Frontal cortex (tissue), 4 donors: Measurements from ENCODE around the gene CALML6. TPM values are rescaled to one million over a fixed set of nuclear protein-coding genes. Genes with fewer than 3 reads are reported as not detected.

Experiments
- DNase-seq, 2 donors: peaks; one replicate each; pipeline ENCODE4 v3.0.0; 2012; ENCODE audit warnings: low spot score in 2 of 2
- FAIRE-seq: peaks from 2 replicates; lab custom pipeline; 2012; peaks lifted over from hg19 to GRCh38; lab: Jason Lieb, UNC
- total RNA-seq: library from RNA; depleted of rRNA; stranded (reverse); fragments of >200 nt; gene quantifications from one replicate; pipeline ENCODE4 v1.2.3, GENCODE V29; 2014
- donor health status: control.
- donor health status: control.
- donor health status: control.

The CALML6 gene
- total RNA-seq, 1 donor from 2014 or later = not detected

DNA sequence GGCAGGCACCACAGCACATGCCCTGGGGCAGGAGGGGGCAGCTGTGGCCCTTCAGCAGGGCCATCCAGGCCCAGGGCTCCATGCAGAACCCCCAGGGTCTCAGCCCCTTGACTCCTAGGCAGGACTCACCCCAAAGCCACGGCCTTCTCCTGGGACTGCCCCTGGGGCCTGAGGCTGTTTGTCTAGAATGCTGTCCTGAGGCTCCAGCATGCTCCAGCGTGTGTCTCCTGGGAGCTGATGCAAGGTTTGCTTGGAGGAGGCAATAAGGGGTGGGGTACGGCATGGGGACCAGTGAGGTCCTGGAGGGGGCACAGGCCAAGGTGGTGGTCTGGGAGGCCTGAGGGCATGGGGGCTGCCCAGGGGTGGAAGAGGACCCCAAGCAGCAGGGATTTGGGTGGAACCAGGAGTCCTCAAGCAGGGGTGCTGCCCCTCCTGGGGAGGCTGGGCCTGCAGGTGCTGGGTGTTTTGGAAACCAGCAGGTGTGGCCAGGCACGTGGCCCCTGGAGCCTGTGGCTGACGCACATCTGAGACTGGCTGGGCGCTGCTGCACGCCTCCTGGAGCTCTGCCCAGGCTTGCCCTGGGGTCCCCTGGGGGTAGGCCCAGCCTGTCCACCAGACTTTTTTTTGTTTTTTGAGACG, 7.8 kb upstream of the CALML6 start:
- DNase-seq (no peak), FAIRE-seq (no peak)

DNA sequence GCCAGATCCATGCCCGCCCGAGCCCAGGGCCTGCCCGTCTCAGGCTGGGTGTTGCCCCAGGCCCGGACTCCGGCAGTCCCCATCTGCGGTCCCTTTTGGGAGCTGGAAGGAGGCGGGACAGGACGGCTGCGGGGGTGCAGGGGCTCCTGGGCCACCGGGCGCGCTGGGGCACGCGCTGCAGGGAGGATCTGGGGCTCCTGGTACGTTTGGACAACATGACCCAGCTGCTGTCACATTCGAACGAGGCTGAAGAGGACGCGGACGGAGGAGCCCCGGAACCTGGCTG, 6.6 kb upstream of the CALML6 start:
- FAIRE-seq (no peak), DNase-seq (no peak)

DNA sequence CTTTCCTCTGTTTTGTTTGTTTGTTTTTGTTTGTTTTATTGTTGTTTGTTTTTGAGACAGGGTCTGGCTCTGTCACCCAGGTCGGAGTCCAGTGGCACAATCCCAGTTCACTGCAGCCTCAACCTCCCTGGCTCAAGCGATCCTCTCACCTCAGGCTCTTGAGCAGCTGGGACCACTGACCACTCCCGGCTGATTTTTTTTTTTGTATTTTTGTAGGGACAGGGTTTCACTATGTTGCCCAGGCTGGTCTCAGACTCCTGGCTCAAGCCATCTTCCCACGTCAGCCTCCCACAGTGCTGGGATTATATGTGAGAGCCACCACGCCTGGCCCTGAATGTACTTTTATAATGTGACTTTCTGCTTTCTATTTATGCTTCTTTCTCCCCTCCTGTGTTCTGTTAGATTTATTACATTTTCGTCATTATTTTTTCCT, 5.0 kb upstream of the CALML6 start:
- FAIRE-seq (no peak), DNase-seq (no peak)

DNA sequence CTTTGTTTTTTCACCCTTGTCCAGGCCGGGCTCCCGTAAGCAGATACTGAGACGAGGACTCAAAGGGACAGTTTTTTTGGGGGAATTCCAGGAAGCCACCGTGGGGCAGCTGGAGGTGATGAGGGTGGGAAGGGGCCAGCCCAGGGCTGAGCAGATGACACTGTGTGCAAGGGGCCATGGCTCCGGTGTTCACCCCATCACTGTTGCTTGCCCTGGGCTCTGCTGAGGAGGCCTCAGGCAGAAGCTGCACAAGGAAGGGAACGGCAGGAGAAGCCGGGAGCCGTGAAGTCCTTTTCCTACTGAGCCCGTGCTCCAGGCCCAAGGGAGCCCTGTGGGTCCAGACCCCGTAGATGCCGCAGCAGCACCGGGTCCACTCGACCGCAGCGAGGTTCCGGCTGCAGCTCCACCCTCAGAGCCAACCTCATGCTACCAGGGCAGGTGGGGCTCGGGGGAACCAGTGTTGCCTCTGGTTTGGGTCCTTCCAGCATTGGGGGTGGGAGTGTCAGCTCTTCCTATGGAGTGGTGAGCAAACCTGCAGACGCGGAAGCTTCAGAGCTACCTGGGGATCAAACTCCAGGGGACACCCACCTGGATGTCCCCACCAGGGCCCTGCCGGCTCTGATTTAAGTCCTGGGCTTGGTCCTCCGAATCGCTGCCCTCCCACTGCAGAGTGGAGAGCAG, 4.3 kb upstream of the CALML6 start:
- FAIRE-seq (no peak), DNase-seq (no peak)

DNA sequence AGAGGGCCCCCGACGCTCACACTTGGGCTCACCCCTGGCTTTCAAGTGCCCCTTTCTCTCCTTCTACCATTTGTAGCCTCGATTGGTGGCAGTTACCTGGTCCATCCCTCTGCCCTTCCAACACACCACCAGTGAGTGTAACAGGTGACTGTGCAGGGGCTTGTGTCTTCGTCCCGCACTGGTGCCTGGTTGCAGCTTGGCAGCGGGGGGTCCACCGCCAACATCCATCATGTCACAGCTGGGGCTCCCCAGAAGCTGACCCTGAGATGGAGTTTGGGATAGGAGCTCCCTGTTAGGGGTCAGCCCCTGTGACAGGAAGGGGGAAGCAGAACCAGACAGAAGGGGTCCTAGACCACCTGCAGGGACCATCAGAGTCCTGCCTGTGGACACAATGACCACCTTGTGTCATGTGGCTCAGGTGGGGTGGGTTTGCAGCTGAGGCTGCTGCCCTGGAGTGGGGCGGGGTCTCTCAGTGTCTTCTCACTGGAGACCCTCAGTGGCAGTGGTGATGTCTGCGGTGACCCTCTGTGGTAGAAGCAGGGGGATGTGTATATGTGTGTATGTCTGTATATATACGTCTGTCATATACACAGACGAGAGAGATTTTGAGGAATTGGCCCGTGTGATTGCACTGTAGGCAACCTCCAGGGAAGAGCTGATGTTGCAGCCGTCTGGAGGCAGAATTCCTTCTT, 3.6 kb upstream of the CALML6 start:
- FAIRE-seq = no peak
- no peak for DNase-seq

DNA sequence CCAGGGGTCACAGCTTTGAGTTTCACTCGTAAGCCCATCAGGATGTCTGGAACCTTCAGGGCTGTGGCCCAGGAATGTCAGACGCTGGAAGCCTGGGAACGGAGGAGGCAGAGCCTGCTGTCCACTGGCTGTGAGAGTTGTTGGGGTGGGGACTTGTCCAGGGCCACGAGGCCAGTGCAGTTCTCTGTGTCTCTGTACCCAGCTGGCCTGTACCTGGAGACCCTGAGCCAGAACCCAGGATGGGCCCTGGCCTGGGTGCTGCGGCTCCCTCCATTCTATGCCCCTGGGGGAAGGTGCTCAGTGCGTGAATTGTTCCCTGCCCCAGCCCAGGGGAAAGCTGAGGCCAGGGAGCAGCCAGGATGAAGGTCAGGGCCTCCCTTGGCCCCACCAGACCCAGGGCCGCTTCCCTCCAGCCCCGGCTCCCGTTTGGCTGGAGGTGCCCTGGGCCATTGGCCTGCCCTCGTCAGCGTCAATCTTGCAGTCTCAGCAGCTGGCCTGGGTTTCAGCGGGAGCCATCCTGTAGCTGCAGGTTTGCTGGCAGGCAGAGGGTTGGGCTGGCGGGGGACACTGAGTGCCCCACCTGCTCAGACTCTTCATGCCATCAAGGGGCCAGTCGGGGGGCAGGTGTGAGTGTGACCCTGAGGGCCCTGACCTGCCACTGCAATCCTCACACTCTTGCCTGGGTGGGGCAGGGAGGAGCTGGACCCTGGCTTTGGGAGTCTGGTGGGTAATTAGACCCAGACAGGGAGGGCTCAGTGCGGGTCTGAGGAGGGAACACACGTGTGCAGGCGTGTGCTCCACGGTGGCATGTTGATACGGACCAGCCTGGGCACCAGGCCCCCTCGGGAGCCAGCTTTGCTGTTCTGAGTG, 724 bp upstream of the CALML6 start:
- FAIRE-seq = no peak
- DNase-seq = no peak

DNA sequence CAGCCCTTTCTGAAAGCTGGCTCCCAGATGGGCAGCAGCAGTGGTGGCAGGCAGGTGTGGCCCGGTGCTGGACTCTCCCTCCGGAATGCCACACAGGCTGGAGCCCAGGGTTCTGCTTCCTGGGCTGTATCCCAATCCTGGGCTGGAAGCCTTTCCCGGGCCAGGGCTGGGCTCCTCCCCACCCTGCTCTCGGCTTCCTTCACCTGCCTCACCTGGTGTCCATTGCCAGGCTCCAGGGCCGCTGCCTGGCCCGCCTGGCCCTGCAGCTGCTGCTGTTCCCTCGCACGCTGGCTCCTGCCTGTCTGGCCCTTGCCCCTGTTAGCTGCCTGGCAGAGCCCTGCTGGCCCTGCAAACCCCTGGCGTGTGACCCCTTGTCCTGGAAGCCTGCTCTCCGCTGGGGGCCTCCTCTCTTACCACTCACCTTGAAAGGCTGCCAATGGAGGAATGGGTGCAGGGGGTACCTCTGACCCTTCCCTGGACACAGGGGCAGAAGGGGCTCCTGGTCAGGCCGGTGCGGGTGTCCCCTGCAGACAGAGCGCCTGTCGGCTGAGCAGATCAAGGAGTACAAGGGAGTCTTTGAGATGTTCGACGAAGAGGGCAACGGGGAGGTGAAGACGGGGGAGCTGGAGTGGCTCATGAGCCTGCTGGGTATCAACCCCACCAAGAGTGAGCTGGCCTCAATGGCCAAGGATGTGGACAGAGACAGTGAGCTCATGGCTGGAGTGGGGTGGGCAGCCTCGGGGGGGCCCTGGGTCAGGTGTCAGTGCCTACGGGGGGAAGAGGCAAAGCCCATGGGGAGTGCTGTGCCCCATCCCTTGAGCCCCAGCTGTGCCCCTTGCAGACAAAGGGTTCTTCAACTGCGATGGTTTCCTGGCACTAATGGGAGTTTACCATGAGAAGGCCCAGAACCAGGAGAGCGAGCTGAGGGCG, 1.1 kb downstream of the CALML6 start:
- FAIRE-seq (no peak), DNase-seq (no peak)

DNA sequence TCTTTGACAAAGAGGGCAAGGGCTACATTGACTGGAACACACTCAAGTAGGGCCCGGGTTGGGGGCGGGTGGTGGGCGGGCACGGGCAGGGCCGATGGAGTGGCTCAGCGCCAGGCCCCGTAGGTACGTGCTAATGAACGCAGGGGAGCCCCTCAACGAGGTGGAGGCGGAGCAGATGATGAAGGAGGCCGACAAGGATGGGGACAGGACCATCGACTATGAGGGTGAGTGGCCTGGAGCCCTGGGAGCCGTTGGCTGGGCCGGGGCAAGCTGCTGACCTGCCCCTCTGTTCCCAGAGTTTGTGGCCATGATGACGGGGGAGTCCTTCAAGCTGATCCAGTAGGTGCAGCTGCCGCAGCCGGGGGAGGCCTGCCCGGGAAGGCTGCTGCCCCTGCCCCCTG, 1.8 kb downstream of the CALML6 start:
- DNase-seq (no peak), FAIRE-seq (no peak)

DNA sequence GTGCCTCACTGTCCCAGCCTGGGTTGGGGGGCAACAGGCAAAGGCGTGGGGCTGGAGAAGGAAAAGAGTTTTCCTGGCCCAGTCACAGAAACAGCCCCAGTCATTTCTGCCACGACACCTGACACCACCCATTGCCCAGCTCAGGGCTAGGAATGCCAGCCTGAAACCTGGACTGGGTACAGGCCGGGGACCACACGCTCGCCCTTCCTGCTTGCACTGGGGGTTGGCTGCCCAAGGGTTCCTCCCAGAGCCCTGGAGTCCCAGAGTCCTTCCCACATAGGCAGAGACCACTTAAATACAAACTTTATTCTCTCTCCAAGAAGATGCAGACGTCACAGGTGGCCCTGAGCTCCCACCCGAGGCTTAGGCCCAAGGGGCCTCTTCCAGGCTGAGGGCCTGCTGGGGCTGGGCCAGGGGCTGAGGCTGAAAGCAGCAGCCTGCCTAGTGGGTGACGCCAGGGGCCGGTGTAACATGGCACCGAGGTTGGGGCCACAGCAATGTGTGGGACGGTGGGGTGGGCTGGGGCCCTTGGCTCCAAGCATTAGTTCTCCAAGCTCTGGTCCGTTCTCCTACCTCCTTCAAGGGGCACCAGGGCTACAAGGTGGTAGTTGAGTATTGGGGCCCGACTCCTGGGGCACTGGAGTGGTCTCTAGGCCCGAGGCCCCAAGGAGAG, 2.4 kb downstream of the CALML6 start:
- FAIRE-seq = no peak

DNA sequence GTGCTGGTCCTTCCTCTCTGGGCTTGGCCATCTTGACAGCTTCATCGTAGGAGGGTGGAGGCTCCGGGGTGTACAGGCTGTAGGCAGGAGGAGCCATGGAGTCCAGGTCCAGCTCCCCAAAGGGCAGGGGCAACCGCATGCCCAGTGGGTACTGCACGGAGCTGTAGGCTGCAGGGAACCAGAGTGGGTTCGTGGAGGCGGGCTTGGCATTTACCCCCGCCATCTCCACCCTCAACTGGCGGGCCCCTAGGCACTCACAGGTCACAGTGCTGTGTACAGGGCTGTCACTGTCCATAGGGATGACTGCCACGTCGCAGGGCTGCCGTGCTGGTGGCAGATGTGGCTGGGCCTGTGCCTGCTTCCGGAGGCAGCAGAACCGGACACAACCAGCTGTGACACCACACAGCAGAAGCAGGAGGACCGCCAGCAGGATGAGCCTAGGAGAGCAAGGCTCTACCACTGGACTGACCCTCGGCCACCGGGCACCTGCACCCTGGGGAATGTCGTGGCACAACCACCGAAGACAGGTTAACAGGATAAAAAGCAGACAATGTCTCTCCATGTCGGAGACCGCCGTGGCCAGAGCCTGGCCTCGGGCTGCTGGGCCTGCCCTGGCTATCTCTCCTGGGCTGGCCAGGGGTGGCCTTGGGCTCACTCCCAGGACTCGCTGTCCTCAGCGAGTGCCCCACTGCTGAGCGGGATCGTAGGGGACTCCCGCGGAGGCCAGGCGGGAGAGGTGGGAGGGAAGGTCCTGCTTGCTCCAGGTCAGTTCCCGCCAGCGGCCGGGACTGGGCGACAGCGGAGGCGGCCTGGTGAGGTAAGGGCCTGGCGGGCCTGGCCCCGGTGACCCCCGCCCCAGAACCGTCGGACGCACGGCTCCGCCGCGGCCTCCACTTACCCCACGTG, 3.2 kb downstream of the CALML6 start:
- no peak for FAIRE-seq
- no peak for DNase-seq

More for the DNA sequence above, 2.4 kb downstream of the CALML6 start:
- DNase-seq = no peak

DNA sequence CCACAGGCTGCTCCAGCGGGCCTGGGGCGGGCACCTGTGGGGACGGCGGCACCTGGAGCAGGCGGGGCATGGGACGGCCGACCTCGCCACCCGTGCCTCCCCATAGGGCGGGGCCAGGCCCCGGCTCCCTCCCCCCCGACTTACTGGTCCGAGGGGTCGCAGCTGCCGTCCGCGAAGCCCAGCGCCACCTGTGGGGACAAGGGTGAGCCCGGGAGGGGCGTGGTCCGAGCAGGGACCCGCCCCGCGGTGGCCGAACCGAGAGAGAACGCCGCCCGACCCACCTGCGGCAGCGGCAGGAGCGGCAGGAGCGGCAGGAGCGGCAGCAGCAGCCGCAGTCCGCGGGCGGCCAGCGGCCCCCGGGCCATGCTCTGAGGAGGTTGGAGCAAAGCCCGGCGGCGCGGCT, 3.8 kb downstream of the CALML6 start, which contains the start of gene TMEM52:
TSS of gene TMEM52 (minus strand) at position 379 of the 403 bp plus-strand sequence. CDS start at position 365, 14 bp downstream.
- no peak for FAIRE-seq
- no peak for DNase-seq

DNA sequence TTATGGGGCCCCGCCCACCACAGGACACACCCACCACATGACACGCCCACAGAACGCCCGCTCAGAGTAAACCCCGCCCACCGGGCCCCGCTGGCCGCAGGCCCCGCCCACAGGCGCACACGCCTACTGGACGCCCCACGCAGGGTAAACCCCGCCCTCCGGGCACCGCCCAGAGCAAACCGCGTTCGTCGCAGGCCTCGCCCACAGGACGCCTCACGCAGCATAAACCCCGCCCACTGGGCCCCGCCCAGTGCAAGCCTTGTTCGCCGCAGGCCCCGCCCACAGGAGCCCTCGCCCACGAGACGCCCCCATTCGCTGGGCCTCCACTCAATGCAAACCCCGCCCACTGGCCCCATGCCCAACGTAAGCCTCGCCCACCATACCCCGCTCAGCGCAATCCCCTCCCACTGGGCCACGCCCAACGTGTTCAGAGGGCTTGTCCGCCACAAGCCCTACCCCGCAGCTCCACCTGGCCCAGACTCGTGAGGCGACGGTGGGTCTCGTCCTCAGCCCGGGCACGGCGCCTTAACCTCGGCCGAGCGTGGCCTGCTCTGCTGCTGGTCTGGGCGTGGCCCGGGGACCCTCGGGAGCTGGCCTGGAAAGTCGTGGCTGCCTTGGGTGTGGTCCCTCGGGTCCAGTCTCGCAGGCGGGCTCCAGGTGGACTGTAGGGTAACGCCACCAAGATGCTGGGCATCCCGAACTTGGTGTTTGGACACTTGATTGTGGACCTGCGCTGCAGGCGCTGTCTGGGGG, 4.4 kb downstream of the CALML6 start:
- peak; percentile 92 to 99 for DNase-seq
- FAIRE-seq = no peak

DNA sequence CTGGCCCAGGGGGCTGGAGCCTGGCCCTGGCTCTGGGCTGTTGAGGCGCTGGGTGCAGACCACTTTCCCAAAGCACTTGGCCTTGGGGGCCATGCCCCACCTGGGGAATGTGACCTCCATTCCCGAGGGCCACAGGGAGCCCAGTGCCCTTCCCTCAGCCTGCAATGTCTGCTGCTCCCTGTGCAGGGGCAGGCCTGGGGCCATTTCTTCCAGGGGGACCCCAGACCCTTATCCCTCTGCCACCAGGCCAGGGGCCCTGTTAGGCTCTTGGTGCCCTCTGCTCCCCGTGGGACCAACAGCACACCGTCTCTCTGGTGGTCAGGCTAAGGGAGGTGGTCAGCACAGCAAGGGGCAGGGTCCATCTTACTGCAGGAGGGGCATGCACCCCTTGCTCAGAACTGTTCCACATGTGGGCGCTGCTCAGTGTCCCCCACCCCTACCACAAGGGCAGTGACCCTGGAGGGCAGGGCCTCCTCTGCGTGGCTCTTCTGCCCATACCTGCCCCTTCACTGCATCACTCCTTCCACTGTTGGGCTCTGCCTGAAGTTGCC, 5.1 kb downstream of the CALML6 start:
- no peak for FAIRE-seq
- no peak for DNase-seq

DNA sequence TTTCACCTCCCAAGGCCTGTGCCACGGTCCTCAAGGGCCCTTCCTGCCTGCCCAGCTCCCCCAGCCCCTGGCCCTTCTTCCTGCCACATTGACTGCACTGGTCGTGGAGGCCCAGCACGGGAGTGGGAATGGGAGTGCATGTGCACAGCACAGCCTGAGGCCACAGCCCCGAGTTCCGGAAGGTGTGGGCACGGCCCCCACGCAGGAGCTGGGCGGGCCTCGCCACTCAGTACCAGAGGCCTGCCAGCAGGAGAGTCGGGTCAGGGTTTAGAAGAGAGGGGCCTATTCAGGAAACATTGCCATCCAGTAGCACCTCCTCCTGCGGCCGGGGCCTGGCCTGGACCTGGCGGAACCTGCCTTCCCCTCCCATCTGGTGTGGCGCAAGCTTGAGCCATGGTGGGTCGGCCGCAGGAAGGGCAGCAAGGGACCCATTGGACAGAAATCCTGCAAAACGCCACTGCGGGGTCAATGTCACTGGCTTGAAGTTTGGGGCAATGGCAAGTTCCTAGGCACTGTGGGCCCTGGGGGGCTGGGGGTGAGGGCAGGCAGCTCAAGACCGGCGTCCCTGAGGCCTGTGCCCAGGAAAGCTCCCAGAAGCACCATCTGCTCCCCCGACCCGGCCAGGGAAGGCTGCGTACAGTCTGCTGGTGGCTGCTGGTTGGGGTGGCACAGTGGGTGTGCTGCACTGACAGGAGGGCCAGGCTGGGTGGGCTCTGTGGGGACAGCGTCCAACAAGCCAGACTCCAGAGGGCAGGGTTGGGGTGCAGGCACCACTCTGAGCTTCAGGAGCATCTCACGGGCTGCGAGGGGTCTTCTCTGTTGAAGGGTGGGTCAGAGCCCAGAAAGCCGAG, 5.8 kb downstream of the CALML6 start:
- no peak for FAIRE-seq
- DNase-seq = no peak

DNA sequence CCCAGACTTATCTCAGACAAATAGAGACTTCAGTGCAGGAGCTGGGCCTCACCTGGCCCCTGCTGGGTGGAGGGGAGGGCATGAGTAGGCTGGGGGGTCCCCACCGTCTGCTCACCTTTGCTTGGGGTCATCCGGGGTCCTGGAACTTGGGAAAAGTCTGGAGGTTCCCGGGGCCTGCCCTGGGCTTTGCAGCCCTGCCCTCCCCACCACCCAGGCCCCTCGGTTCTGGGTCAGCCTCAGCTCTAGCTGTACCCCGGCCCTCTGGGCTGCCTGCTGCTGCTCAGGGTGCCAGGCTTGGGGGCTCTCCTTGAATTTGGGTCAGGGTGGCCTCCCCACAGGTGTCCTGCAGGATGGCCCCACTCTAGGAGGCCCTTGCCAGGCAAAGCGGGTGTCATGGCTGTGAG, 6.4 kb downstream of the CALML6 start:
- no peak for DNase-seq
- FAIRE-seq = no peak
